Activated CD4-positive, alpha-beta memory T cell treated with anti-CD3 and anti-CD28 coated beads for 36 hours (primary cell): Measurements from ENCODE around the gene TNFAIP8L1. TPM values are rescaled to one million over a fixed set of nuclear protein-coding genes. Genes with fewer than 3 reads are reported as not detected.
A peak's percentile ranks its signal among the peaks of the same experiment; 100 is the strongest.

Experiments used
- CTCF ChIA-PET: fragments of 350-600 bp; sonication (Branson Sonifier 250); formaldehyde crosslinking; loops from one replicate; lab custom pipeline; 2021; ENCODE audit warnings: antibody characterized with exemption, inconsistent platforms; lab: Charles Lee
- POLR2A ChIA-PET: fragments of 350-600 bp; sonication (Branson Sonifier 250); formaldehyde crosslinking; loops from one replicate; lab custom pipeline; 2021; ENCODE audit warnings: antibody characterized with exemption; lab: Charles Lee
- DNase-seq: peaks from one replicate; pipeline ENCODE4 v3.0.0-alpha.2; 2020
- H3K27ac Mint-ChIP-seq: one replicate; pipeline ENCODE4 v1.8.0; 2021; ENCODE audit warnings: mixed read lengths
- H3K27me3 Mint-ChIP-seq: one replicate; pipeline ENCODE4 v1.8.0; 2021; ENCODE audit warnings: mixed read lengths
- H3K36me3 Mint-ChIP-seq: one replicate; pipeline ENCODE4 v1.8.0; 2021; ENCODE audit warnings: mixed read lengths
- H3K4me1 Mint-ChIP-seq: one replicate; pipeline ENCODE4 v1.8.0; 2021; ENCODE audit warnings: low read depth, mixed read lengths
- H3K4me3 Mint-ChIP-seq: one replicate; pipeline ENCODE4 v1.8.0; 2021; ENCODE audit warnings: mild to moderate bottlenecking, mixed read lengths
- H3K9me3 Mint-ChIP-seq: one replicate; pipeline ENCODE4 v1.8.0; 2021; ENCODE audit warnings: mixed read lengths
- intact Hi-C: fragments of 100-400 bp; cut with micrococcal nuclease; formaldehyde crosslinking; loops from one replicate; pipeline ENCODE4 v1.15.1; 2023
- total RNA-seq, 2 experiments: library from RNA; stranded (reverse); gene quantifications; one replicate each; pipeline ENCODE4 v1.2.3, GENCODE V29; 2021

The TNFAIP8L1 gene
- total RNA-seq, 2 experiments from 2014 or later, result 17.2 to 17.4 TPM

DNA sequence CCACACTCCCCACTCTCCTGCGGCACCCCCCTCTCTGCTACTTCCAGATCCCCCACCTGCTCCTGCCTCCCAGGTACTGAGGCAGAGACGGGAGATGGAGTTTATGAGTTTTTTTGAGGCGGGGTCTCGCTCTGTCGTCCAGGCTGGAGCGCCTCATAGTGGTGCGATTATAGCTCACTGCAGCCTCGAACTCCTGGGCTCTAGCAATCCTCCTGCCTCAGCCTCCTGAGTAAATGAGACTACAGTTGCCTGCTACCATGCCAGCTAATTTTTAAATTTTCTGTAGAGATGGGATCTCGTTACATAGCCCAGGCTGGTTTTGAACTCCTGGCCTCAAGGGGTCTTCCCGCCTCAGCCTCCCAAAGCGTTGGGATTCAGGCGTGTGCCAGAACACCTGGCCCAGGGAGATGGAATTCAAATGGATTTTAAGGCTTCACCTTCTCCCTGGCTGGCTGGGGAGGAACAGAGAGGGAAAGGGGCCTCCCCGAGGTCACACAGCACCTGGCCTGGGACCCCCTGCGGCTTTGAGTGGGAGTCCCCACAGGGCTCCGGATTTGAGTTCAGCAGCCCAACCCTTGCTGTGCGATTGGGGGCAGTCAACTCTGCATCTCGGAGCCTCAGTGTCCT is 19.5 kb upstream of the TNFAIP8L1 start:
- Mint-ChIP-seq H3K9me3 (no peaks in the 10 kb centered on the region), H3K27me3 (peaks cover 12% of the 10 kb centered on the region), H3K36me3 (no peaks in the 10 kb centered on the region), H3K27ac (no peak overlapping the region), H3K4me3 (no peak overlapping the region), H3K4me1 (no peaks in the 10 kb centered on the region)
- intact Hi-C loops, result no loop called here
- CTCF ChIA-PET, result no interaction called here
- POLR2A ChIA-PET, result no interaction called here
- DNase-seq, result no peak

DNA sequence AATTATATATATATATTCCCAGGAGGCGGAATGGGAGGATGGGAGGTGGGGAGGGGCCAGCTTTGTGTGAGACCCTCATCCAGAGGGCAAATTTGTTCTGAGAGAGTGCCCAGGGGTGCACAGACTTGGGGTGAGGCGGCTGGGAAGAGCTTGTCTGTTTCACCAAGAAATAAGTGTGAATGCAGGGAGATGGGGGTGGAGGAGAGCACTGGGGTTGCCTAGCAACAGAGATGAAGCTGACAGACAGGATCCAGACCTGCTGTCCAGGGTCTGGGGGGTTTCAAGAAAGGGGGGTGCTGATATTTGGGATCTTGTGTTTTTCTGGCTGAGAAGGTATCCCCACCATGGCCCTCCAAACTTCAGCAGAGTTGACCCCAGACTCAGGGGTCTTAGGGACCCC is 18.6 kb upstream of the TNFAIP8L1 start:
- no peaks in the 10 kb centered on the region for H3K9me3 Mint-ChIP-seq
- no peak overlapping the region for H3K27ac Mint-ChIP-seq
- intact Hi-C loops, result no loop called here
- no peaks in the 10 kb centered on the region for H3K36me3 Mint-ChIP-seq
- no peaks in the 10 kb centered on the region for H3K4me1 Mint-ChIP-seq
- no peak for DNase-seq
- CTCF ChIA-PET, result interaction anchor here (1.0 to 1.4 kb wide), 2 partner anchors 12 to 16 kb away, joined by 3 to 4 read pairs; no protein-coding TSS in a partner anchor
- H3K27me3 Mint-ChIP-seq, result peaks cover 12% of the 10 kb centered on the region
- H3K4me3 Mint-ChIP-seq, result no peak overlapping the region
- POLR2A ChIA-PET, result no interaction called here

- intact Hi-C loops, result no loop called here
- Mint-ChIP-seq H3K27me3 (peaks cover 12% of the 10 kb centered on the region), H3K4me3 (no peak overlapping the region), H3K27ac (no peak overlapping the region), H3K36me3 (no peaks in the 10 kb centered on the region), H3K9me3 (no peaks in the 10 kb centered on the region), H3K4me1 (no peaks in the 10 kb centered on the region)
- no peak for DNase-seq
- ChIA-PET POLR2A (no interaction called here), CTCF (interaction anchor here (0.5 to 1.3 kb wide), 2 partner anchors 56 to 139 kb away, joined by 3 to 4 read pairs; no protein-coding TSS in a partner anchor)
These were observed 16.5 kb upstream of the TNFAIP8L1 start for GRCh38 chr19:4622695-4623421.

GRCh38 chr19:4624301-4624700 is 15.0 kb upstream of the TNFAIP8L1 start:
- ChIA-PET CTCF (interaction anchor here (0.8 to 1.0 kb wide), 2 partner anchors 12 to 49 kb away, joined by 3 read pairs; no protein-coding TSS in a partner anchor), POLR2A (no interaction called here)
- no peaks in the 10 kb centered on the region for H3K9me3 Mint-ChIP-seq
- DNase-seq, result no peak
- H3K27ac Mint-ChIP-seq, result no peak overlapping the region
- H3K4me3 Mint-ChIP-seq, result no peak overlapping the region
- H3K36me3 Mint-ChIP-seq, result no peaks in the 10 kb centered on the region
- intact Hi-C loops, result no loop called here
- H3K27me3 Mint-ChIP-seq, result peaks cover 12% of the 10 kb centered on the region
- H3K4me1 Mint-ChIP-seq, result no peaks in the 10 kb centered on the region

- POLR2A ChIA-PET, result no interaction called here
- H3K36me3 Mint-ChIP-seq, result no peaks in the 10 kb centered on the region
- intact Hi-C loops, result no loop called here
- CTCF ChIA-PET, result interaction anchor here (1.0 kb wide), 1 partner anchor 11 kb away, joined by 3 read pairs; no protein-coding TSS in a partner anchor
- H3K27ac Mint-ChIP-seq, result no peak overlapping the region
- H3K27me3 Mint-ChIP-seq, result peaks cover 12% of the 10 kb centered on the region
- no peak overlapping the region for H3K4me3 Mint-ChIP-seq
- DNase-seq, result no peak
- H3K9me3 Mint-ChIP-seq, result no peaks in the 10 kb centered on the region
- no peaks in the 10 kb centered on the region for H3K4me1 Mint-ChIP-seq
These were observed 14.5 kb upstream of the TNFAIP8L1 start for GRCh38 chr19:4624733-4625362.

DNA sequence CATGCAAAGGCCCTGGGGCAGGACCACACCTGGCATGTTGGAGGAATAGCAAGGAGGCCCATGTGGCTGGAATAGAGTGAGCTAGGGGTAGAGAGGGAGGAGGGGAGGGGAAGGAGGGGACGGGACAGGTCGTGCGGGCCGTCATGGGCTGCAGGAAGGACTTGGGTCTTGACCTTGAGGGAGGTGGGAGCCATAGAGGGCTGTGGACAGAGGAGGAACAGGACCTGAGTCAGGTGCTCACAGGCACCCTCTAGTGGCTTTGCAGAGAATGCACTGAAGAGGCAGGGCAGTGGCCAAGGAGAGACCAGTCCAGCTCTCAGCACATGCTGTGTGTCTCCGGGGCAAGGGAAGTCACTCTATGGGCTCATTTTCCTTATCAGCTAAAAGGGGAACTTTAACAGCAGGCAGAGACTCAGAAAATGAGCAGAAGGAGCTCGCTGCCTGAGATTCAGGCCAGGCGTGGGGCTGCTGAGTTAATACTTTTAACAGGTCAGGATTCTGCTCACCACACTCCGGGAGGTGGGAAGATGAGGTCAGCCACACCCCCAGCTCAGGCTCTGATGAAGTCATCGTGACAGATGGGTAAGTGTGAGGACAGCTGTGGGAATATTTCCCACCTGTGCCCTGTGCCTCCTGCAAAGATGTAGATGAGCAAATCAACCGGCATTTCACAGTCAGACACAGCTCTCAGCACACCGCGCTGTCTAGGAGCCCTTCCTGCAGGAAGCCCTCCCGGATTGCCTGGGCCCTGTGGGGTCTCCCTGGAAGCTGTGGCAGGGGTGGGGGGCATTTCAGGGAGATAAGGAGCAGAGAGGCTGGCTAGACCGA is 6.0 kb upstream of the TNFAIP8L1 start:
- H3K27me3 Mint-ChIP-seq, result no peaks in the 10 kb centered on the region
- H3K36me3 Mint-ChIP-seq, result no peaks in the 10 kb centered on the region
- intact Hi-C loops, result no loop called here
- no peak overlapping the region for H3K4me3 Mint-ChIP-seq
- H3K27ac Mint-ChIP-seq, result no peak overlapping the region
- ChIA-PET POLR2A (no interaction called here), CTCF (interaction anchor here (0.7 to 3.5 kb wide), 15 partner anchors 12 to 157 kb away, joined by 3 to 23 read pairs (median 4); partner anchors contain the start of gene SEMA6B)
- DNase-seq, result peak; percentile 65
- no peaks in the 10 kb centered on the region for H3K9me3 Mint-ChIP-seq
- peaks cover 11% of the 10 kb centered on the region for H3K4me1 Mint-ChIP-seq

DNA sequence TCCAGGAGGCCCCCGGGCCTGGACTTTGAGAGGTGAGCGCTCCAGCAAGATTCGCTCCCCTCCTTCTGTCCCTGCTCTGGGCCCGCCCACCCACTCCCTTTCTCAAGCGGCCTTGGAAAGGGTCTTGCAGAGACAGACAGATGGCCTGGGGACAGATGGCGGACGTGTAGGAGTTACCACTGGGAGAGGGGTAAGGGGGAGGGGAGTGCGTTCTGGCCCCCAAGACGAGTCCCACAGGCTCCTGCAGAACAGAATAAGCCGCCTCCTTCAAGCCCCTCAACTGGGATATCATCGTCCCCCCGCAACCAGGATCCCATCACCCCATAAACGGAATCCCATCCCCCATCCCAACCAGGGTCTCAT is 3.6 kb upstream of the TNFAIP8L1 start:
- Mint-ChIP-seq H3K4me3 (peak overlapping the region; percentile 35), H3K9me3 (no peaks in the 10 kb centered on the region), H3K27ac (no peak overlapping the region), H3K27me3 (no peaks in the 10 kb centered on the region), H3K36me3 (no peaks in the 10 kb centered on the region), H3K4me1 (peaks cover 23% of the 10 kb centered on the region)
- CTCF ChIA-PET, result interaction anchor here (0.6 to 3.5 kb wide), 20 partner anchors 9 to 112 kb away, joined by 3 to 66 read pairs (median 5); partner anchors contain the start of genes MYDGF and SEMA6B
- DNase-seq, result no peak
- POLR2A ChIA-PET, result interaction anchor here (1.0 kb wide), 1 partner anchor 31 kb away, joined by 5 read pairs; no protein-coding TSS in a partner anchor
- intact Hi-C loops, result loop anchor here (2.0 to 5.0 kb wide), 2 partner anchors 59 to 163 kb away; partner anchors contain the start of gene HDGFL2

GRCh38 chr19:4636151-4636717 is 3.1 kb upstream of the TNFAIP8L1 start:
- peak; percentile 80 for DNase-seq
- Mint-ChIP-seq H3K4me3 (peak overlapping the region; percentile 35), H3K4me1 (peaks cover 27% of the 10 kb centered on the region), H3K9me3 (no peaks in the 10 kb centered on the region), H3K27me3 (no peaks in the 10 kb centered on the region), H3K27ac (no peak overlapping the region), H3K36me3 (no peaks in the 10 kb centered on the region)
- intact Hi-C loops, result loop anchor here (2.0 to 5.0 kb wide), 2 partner anchors 59 to 164 kb away; partner anchors contain the start of gene HDGFL2
- POLR2A ChIA-PET, result interaction anchor here (1.0 kb wide), 1 partner anchor 31 kb away, joined by 5 read pairs; no protein-coding TSS in a partner anchor
- CTCF ChIA-PET, result interaction anchor here (0.6 to 3.5 kb wide), 25 partner anchors 9 to 155 kb away, joined by 3 to 66 read pairs (median 4); partner anchors contain the start of genes FEM1A, MYDGF and SEMA6B

GRCh38 chr19:4636761-4637160 is 2.6 kb upstream of the TNFAIP8L1 start:
- Mint-ChIP-seq H3K4me3 (no peak overlapping the region), H3K27ac (no peak overlapping the region), H3K36me3 (no peaks in the 10 kb centered on the region), H3K4me1 (peaks cover 29% of the 10 kb centered on the region), H3K9me3 (no peaks in the 10 kb centered on the region), H3K27me3 (no peaks in the 10 kb centered on the region)
- ChIA-PET CTCF (interaction anchor here (0.7 to 3.5 kb wide), 22 partner anchors 8 to 155 kb away, joined by 3 to 66 read pairs (median 5); partner anchors contain the start of genes FEM1A, MYDGF and SEMA6B), POLR2A (interaction anchor here (1.0 kb wide), 1 partner anchor 32 kb away, joined by 5 read pairs; no protein-coding TSS in a partner anchor)
- intact Hi-C loops, result loop anchor here (2.0 to 5.0 kb wide), 2 partner anchors 60 to 164 kb away; partner anchors contain the start of gene HDGFL2
- no peak for DNase-seq

DNA sequence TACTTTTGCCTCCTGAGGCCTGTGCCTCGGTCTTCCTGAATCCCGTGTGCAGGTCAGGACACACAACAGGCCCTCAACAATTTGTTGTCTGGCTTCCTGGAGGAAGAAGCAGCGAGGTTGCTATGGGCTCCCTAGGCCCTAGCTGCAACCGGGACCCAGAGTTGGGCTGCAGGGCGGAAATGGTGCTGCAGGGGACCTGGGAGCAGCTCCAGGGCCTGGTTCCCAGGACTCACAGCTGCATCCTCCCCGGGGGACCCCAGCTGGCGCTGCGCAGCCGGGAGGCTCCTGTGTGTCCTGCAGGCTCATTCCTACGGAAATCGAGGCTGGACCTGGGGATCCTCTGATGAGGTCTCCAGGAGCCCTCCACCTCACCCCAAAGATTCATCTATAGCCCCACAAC is 999 bp upstream of the TNFAIP8L1 start:
- CTCF ChIA-PET, result interaction anchor here (1.2 to 3.5 kb wide), 3 partner anchors 63 to 163 kb away, joined by 3 to 66 read pairs (median 61); no protein-coding TSS in a partner anchor
- no peak for DNase-seq
- Mint-ChIP-seq H3K36me3 (no peaks in the 10 kb centered on the region), H3K4me3 (no peak overlapping the region), H3K9me3 (no peaks in the 10 kb centered on the region), H3K4me1 (peaks cover 27% of the 10 kb centered on the region), H3K27ac (peak overlapping the region; percentile 96), H3K27me3 (no peaks in the 10 kb centered on the region)
- intact Hi-C loops, result loop anchor here (2.0 to 5.0 kb wide), 2 partner anchors 32 to 166 kb away; partner anchors contain the start of genes HDGFL2 and MYDGF
- POLR2A ChIA-PET, result no interaction called here
